Mononuclear cell (primary cell): ENCODE results near the gene OR12D3. TPM values are rescaled to one million over a fixed set of nuclear protein-coding genes. Genes with fewer than 3 reads are reported as not detected.
"Not testable (repeated sequence)": the region's sequence is repeated elsewhere in the genome, so short reads cannot be mapped to it uniquely, and the experiment has no call there.

Experiments
- H3K27me3 ChIP-seq: 2 replicates; pipeline ENCODE4 v1.6.0; 2011; ENCODE audit warnings: low read length, control low read depth; ENCODE audit not compliant: insufficient read depth
- H3K4me1 ChIP-seq: 2 replicates; pipeline ENCODE4 v1.5.1; 2011; ENCODE audit warnings: mild to moderate bottlenecking, low read length, control low read depth; ENCODE audit not compliant: insufficient read depth
- H3K4me3 ChIP-seq: 2 replicates; pipeline ENCODE4 v1.5.1; 2011; ENCODE audit warnings: mild to moderate bottlenecking, low read length, moderate library complexity
- H3K9me3 ChIP-seq: 2 replicates; pipeline ENCODE4 v1.5.1; 2011; ENCODE audit warnings: low read depth, mild to moderate bottlenecking, control low read depth, low read length
- total RNA-seq: library from RNA; depleted of rRNA; stranded (reverse); fragments of >200 nt; gene quantifications from one replicate; pipeline ENCODE4 v1.2.3, GENCODE V29; 2012

OR12D3 gene, protein sequence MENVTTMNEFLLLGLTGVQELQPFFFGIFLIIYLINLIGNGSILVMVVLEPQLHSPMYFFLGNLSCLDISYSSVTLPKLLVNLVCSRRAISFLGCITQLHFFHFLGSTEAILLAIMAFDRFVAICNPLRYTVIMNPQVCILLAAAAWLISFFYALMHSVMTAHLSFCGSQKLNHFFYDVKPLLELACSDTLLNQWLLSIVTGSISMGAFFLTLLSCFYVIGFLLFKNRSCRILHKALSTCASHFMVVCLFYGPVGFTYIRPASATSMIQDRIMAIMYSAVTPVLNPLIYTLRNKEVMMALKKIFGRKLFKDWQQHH
- total RNA-seq, result not detected

DNA sequence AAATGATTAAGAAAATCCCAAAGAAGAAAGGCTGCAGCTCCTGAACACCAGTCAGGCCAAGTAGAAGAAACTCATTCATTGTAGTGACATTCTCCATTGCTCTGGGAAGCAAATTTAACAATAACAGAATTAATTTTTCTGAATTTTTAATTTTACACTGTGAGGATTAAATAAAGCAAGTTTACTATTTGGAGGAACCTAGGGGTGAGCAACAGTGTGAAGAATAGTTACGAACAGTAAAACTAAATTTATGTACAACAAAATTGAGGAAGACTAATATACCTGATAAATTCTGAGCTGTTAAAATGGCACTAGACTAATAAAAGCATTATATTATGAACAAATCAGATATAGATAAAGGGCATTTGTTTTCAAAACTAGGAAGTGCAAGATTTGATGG lies at the start of gene OR12D3:
TSS of gene OR12D3 (minus strand) at position 101 of the 400 bp plus-strand sequence. CDS start at position 97, 4 bp downstream.
- Histone ChIP-seq H3K9me3 (no peaks in the 10 kb centered on the region), H3K4me3 (no peak within 1 kb of the TSS), H3K27me3 (peaks cover 16% of the 10 kb centered on the region), H3K4me1 (no peaks in the 10 kb centered on the region)

DNA sequence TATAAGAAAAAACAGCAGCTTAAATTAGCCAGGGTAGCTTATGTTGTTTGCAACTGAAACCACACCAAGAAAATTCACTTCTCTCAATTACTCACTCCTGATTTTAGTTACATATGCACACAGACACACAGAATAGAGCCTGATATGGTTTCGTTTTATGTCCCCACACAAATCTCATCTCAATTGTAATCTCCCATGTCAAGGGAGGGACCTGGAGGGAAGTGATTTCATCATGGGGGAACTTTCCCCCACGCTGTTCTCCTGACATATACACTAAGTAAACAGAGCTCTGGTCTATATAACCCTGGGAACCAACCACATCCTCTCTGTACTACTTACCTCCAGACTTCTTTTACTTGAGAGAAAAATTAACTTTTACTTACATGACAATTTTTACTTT lies 49.5 kb upstream of the OR12D3 start:
- H3K4me1 ChIP-seq, result no peaks in the 10 kb centered on the region
- peaks cover 10% of the 10 kb centered on the region for H3K27me3 ChIP-seq
- H3K9me3 ChIP-seq, result no peaks in the 10 kb centered on the region
- no peak overlapping the region for H3K4me3 ChIP-seq

DNA sequence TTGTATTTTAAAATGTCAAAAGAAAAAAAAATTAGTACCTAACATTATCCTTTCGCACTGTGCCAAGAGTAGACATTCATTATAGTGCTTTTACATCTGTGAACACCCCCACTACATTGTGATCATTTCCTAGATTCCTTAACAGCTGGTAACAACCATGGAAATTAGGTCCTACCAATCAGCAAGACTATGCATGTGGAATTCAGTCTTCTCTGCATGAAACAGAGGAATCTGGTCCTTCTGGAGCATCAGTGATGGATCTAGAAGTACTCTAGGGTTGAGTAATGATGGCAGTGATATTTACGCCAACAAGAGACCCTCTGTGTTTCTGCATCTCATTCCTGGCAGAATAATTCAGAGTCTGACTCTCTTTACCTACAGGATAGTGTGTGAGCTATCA lies 49.1 kb upstream of the OR12D3 start:
- peaks cover 11% of the 10 kb centered on the region for H3K27me3 ChIP-seq
- H3K4me1 ChIP-seq, result no peaks in the 10 kb centered on the region
- no peaks in the 10 kb centered on the region for H3K9me3 ChIP-seq
- H3K4me3 ChIP-seq, result no peak overlapping the region

DNA sequence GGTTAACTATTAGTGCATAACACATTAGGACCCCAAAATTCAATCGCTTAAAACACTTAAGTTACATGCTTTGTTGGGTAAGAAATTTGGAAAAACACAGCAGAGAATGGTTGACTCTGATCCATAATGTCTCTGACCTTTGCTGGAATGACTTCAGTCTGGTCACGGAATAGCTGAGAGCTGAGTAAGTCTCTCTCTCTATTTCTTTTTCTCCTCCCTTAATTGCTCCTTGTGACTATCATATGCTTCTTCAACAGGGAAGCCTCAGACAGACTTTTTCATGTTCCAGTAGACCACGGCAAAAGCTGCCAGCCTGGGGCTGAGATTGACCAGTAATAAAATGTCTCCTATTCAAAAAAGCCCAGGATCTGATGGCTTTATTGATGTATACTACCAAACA lies 44.4 kb upstream of the OR12D3 start:
- H3K4me3 ChIP-seq, result no peak overlapping the region
- no peaks in the 10 kb centered on the region for H3K4me1 ChIP-seq
- H3K27me3 ChIP-seq, result peaks cover 11% of the 10 kb centered on the region
- no peaks in the 10 kb centered on the region for H3K9me3 ChIP-seq

DNA sequence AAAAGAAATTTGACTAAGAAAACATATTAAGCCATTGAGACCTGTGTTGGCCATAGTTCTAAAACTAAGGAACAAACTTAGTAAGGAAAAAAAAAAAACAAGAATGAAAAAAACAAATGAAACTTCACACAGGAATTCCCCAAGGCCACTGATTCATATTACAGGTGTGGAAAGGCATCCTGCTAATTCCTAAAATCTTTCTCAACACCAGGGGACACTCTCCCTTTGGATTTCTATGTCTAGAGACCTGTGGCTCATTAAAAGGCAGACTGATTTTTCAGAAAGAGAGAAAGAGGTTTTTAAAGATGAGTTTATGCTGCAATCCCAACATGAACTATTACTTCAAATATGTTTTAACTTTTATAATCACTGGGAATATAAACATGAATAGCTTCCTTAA lies 39.5 kb upstream of the OR12D3 start, which contains the start of gene OR12D1:
TSS of gene OR12D1 (plus strand) at position 341 of the 400 bp plus-strand sequence.
- peaks cover 7% of the 10 kb centered on the region for H3K27me3 ChIP-seq
- H3K4me1 ChIP-seq, result no peaks in the 10 kb centered on the region
- H3K4me3 ChIP-seq, result no peak within 1 kb of the TSS
- no peaks in the 10 kb centered on the region for H3K9me3 ChIP-seq

DNA sequence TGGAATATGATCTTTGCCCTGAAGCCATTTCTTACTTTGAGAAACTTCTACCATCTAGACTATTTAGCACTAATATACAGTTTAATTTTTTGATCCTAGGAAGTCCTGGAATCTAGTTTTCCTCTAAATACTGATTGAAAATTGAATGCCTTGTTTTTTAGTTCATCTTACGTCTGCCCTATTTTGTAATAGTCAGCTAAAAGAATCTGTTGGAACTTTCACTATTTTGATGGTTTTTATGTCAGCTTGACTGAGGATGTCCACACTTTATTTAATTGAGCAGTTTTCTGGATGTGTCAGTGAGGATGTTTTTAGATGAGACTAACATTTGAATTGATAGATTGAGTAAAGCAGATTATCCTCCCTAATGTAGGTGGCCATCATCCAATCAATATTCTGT lies 28.7 kb upstream of the OR12D3 start:
- Histone ChIP-seq H3K9me3 (no peaks in the 10 kb centered on the region), H3K27me3 (peaks cover 9% of the 10 kb centered on the region), H3K4me1 (no peaks in the 10 kb centered on the region), H3K4me3 (no peak overlapping the region)

DNA sequence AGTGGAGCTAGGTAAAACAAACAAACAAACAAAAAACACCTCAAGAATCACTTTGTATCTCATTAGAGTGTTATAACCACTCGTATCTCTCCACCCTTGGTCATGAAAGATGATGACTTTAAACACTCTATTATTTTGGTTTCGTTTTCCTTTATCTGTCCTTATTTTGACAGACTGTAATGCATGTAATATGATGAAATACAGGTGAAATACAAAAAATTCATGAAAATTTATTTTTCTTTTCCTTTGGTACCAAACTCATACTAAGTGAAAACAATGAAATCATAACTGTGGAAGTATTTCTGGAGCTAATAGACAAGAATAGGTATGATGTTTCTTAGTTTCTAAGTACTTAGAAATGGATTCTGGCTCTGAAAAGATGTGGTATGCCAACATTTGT lies 24.4 kb upstream of the OR12D3 start:
- Histone ChIP-seq H3K9me3 (no peaks in the 10 kb centered on the region), H3K4me1 (no peaks in the 10 kb centered on the region), H3K4me3 (no peak overlapping the region), H3K27me3 (peaks cover 3% of the 10 kb centered on the region)

DNA sequence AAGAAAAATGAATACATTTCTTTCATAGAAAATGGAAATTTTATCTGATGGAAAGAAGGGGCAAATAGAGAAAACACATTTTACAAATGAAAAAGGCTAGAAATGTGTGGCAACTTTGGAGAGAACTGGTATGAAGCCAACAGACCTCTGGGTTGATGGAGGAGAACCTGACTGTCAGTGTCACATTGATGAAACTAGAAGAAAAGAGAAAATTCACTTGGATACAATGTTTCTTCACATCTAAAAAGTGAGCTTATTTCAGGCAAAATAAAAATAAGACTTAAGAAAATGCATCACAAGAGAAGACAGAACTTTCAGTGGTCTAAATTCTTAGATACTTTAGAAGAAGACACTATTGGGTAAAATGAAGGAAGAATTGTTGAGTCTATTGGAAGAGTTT lies 20.2 kb upstream of the OR12D3 start, which contains the start of gene OR12D2:
TSS of gene OR12D2 (plus strand) at position 301 of the 400 bp plus-strand sequence. CDS start 1,069 bp downstream, outside the sequence.
- no peak within 1 kb of the TSS for H3K4me3 ChIP-seq
- H3K4me1 ChIP-seq, result no peaks in the 10 kb centered on the region
- peaks cover 5% of the 10 kb centered on the region for H3K27me3 ChIP-seq
- H3K9me3 ChIP-seq, result no peaks in the 10 kb centered on the region

DNA sequence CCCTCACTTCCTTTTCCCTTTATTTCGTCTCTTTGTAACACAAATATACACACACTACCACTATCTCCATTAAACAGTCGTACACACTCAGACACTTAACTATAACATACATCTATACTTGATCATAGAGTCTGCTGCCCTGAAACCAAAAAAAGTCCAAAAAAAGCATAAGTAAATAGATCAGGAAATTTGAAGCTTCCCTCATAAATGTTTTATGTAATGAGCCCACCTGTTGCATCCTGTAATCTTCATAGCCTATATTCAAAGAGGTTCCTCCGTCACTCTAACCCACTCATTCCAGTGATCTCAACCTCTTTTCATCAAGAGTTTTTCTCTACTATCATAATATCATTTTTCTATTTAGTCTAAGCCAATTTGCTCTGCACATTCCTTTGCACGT lies 13.4 kb upstream of the OR12D3 start:
- peaks cover 2% of the 10 kb centered on the region for H3K27me3 ChIP-seq
- no peak overlapping the region for H3K4me3 ChIP-seq
- H3K9me3 ChIP-seq, result no peaks in the 10 kb centered on the region
- no peaks in the 10 kb centered on the region for H3K4me1 ChIP-seq

DNA sequence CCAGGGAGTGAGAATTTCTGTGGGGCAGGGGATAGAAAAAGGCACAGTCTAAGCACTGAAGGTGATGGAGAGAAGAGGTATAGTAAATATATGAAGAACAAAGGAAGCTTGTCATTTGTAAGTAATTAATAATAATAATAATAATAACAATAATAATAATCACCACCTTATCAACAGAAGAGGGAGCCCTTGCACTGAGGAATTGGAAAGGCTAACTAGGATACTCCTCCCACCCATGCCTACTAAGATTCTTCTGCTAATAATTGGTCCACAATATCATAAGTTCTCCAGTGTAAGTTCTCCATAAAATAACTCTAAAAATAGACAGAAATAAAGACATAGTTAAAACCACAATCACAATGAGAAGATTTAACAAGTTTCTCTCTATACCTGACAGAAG lies 912 bp upstream of the OR12D3 start:
- Histone ChIP-seq H3K4me1 (no peaks in the 10 kb centered on the region), H3K4me3 (no peak overlapping the region), H3K27me3 (peaks cover 18% of the 10 kb centered on the region), H3K9me3 (no peaks in the 10 kb centered on the region)

DNA sequence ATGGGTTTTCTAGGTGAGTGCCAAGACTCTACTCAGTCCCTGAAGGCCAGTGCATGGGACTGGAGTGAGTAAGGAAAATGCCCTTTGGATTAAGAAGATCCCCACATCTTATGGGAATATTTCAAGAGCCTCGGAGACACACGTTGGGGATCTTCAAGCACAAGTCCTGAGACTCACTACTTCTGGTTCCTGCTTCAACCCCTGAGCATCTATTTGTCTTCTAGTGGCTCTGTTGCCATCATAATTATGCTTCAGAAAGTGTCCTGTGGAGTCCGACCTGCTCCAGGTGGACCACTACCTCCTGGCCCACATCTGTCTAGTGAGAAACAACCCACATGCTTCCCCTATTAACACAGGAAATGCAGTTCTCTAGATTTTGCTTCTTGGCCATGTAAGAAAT lies 6.3 kb downstream of the OR12D3 start, which contains the start of gene OR5V1:
TSS of gene OR5V1 (minus strand) at position 101 of the 400 bp plus-strand sequence. CDS start 12,670 bp downstream, outside the sequence.
- no peaks in the 10 kb centered on the region for H3K4me1 ChIP-seq
- no peaks in the 10 kb centered on the region for H3K9me3 ChIP-seq
- H3K27me3 ChIP-seq, result peaks cover 10% of the 10 kb centered on the region
- H3K4me3 ChIP-seq, result no peak within 1 kb of the TSS

DNA sequence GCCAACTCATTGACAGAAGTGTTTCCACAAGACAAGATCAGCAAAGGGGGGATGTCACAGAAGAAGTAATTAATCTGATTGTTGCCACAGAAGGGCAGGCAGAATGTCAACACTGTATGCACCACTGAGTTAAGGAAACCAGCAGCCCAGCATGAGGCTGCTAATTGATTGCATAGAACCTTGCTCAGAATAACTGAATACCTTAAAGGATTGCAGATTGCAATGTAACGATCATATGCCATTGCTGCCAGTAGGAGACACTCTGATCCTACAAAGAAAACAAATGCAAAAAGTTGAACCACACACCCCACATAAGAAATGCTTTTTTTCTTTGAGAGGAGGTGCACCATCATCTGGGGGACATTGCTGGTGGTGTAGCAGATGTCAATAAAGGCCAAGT lies 19.5 kb downstream of the OR12D3 start:
- Histone ChIP-seq H3K4me3 (no peak overlapping the region), H3K4me1 (no peaks in the 10 kb centered on the region), H3K9me3 (no peaks in the 10 kb centered on the region), H3K27me3 (peaks cover 30% of the 10 kb centered on the region)

DNA sequence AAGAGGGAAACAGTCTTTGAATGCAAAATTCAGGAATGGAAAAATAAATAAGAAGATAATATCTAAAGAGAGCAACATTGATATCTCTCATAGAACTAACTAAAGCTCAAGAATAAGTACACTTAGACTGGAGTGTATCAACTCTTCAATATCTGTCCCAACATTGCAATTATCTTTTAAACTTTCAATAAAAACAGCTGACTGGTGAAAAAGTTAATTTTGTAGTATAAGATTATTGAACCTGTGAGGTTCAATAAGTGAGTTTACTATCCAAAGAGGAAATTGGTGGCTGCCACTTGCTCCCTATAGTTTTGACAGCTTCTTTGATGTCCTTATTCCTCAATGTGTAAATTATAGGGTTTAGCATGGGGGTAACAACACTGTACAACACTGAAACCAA lies 20.1 kb downstream of the OR12D3 start:
- Histone ChIP-seq H3K9me3 (no peaks in the 10 kb centered on the region), H3K27me3 (peaks cover 30% of the 10 kb centered on the region), H3K4me3 (no peak overlapping the region), H3K4me1 (no peaks in the 10 kb centered on the region)

DNA sequence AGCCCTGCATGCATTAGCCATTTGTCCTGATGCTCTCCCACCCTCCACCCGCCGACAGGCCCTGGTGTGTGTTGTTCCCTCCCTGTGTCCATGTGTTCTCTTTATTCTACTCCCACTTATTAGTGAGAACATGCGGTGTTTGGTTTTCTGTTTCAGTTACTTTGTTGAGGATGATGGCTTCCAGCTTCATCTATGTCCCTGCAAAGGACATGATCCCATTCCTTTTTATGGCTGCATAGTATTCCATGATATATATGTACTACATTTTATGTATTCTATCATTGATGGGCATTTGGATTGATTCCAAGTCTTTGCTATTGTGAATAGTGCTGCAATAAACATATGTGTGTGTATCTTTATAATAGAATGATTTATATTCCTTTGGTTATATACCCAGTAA lies 25.7 kb downstream of the OR12D3 start:
- not testable (repeated sequence) for H3K27me3 ChIP-seq, H3K4me1 ChIP-seq, H3K9me3 ChIP-seq, H3K4me3 ChIP-seq

DNA sequence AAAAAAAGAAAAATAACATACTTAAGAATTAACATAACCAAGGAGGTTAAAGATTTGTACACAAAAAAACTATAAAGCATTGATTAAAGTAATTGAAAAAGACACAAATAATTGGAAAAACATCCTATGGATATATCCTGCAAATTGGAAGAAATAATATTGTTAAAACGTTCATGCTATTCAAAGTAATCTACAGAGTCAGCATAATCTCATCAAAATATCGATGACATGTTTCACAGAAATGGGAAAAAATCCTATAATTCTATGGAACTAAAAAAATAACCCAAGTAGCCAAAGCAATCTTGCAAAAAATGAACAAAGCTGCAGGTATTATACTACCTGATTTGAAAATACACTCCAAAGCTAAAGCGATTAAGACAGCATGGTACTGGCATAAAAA lies 29.7 kb downstream of the OR12D3 start:
- Histone ChIP-seq H3K27me3 (no peaks in the 10 kb centered on the region), H3K4me1 (no peaks in the 10 kb centered on the region), H3K4me3 (no peak overlapping the region), H3K9me3 (no peaks in the 10 kb centered on the region)

DNA sequence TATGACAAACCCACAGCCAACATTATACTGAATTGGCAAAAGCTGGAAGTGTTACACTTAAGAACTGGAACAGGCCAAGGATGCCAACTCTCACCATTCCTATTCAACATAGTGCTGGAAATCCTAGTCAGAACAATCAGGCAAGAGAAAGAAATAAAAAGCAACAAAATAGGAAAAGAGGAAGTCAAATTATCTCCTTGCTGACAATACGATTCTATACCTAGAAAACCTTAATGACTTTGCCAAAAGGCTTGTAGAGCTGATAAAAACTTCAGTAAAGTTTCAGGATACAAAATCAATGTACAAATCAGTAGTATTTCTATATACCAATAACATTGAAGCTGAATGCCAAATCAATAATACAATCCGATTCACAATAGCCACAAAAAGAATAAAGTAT lies 38.8 kb downstream of the OR12D3 start:
- Histone ChIP-seq H3K4me3 (no peak overlapping the region), H3K27me3 (no peaks in the 10 kb centered on the region), H3K9me3 (no peaks in the 10 kb centered on the region), H3K4me1 (no peaks in the 10 kb centered on the region)
